HEK293 (cell line): ENCODE measurements around the gene NOX5.

Source experiments
- CTCF ChIA-PET: fragments of 350-600 bp; formaldehyde crosslinking; extraction: SDS; loops from one replicate; lab custom pipeline; 2021; ENCODE audit warnings: antibody characterized with exemption; lab: Yijun Ruan, JAX
- POLR2A ChIA-PET: fragments of 300-600 bp; formaldehyde crosslinking; extraction: SDS; loops from one replicate; lab custom pipeline; 2020; ENCODE audit warnings: antibody characterized with exemption, inconsistent platforms; lab: Yijun Ruan, JAX
- H3K27ac ChIP-seq: fragments of 200-500 bp; sonication (Bioruptor generic); 2 replicates; pipeline ENCODE4 v1.5.1; 2014; ENCODE audit warnings: low read depth, low read length, control low read depth, inconsistent platforms; ENCODE audit errors: extremely low read depth
- H3K36me3 ChIP-seq, 2 experiments: fragments of 200-500 bp in 1 of 2; sonication (Bioruptor generic) in 1 of 2; 1 replicate in 1 of 2; 2 replicates in 1 of 2; pipeline ENCODE4 v1.5.1; 2014 to 2017; ENCODE audit warnings: inconsistent platforms in 2 of 2, low read length in 2 of 2; ENCODE audit not compliant: control insufficient read depth in 2 of 2, insufficient read depth in 1 of 2
- H3K4me1 ChIP-seq: fragments of 200-500 bp; sonication (Bioruptor generic); 2 replicates; pipeline ENCODE4 v1.5.1; 2014; ENCODE audit warnings: mild to moderate bottlenecking, low read length, inconsistent platforms; ENCODE audit not compliant: control insufficient read depth, insufficient read depth
- H3K4me3 ChIP-seq: 2 replicates; pipeline ENCODE4 v1.5.1; 2011; ENCODE audit warnings: low read depth, mild to moderate bottlenecking, control low read depth, low read length, moderate library complexity
- H3K9me3 ChIP-seq: fragments of 200-500 bp; sonication (Bioruptor generic); 2 replicates; pipeline ENCODE4 v1.5.1; 2014; ENCODE audit warnings: low read depth, low read length, inconsistent platforms; ENCODE audit not compliant: control insufficient read depth, insufficient read depth
- HOXC10 ChIP-seq: sonication (generic); formaldehyde crosslinking; IDR thresholded peaks from 2 replicates; pipeline ENCODE4 v1.8.1; 2023; ENCODE audit warnings: mild to moderate bottlenecking, missing genetic modification reagents
- IKZF3 ChIP-seq: fragments of 450-650 bp; IDR thresholded peaks from 2 replicates; pipeline ENCODE4 v1.5.0; 2018; ENCODE audit warnings: missing biosample characterization, mild to moderate bottlenecking, missing genetic modification characterization, moderate library complexity
- KLF1 ChIP-seq: fragments of 450-650 bp; formaldehyde crosslinking; IDR thresholded peaks from 2 replicates; pipeline ENCODE4 v1.5.1; 2016; ENCODE audit warnings: missing biosample characterization, missing genetic modification characterization
- REPIN1 ChIP-seq: fragments of 450-650 bp; formaldehyde crosslinking; IDR thresholded peaks from 2 replicates; pipeline ENCODE4 v1.5.1; 2017; ENCODE audit warnings: missing biosample characterization, missing genetic modification characterization, low read depth
- ZBTB21 ChIP-seq: fragments of 450-650 bp; formaldehyde crosslinking; IDR thresholded peaks from 2 replicates; pipeline ENCODE4 v1.5.1; 2017; ENCODE audit warnings: missing biosample characterization, missing genetic modification characterization
- ZNF112 ChIP-seq: fragments of 450-650 bp; formaldehyde crosslinking; IDR thresholded peaks from 2 replicates; pipeline ENCODE4 v1.5.0; 2017; ENCODE audit warnings: missing biosample characterization, missing genetic modification characterization
- ZNF114 ChIP-seq: fragments of 450-650 bp; formaldehyde crosslinking; IDR thresholded peaks from 2 replicates; pipeline ENCODE4 v1.5.0; 2017; ENCODE audit warnings: missing biosample characterization, missing genetic modification characterization
- ZNF133 ChIP-seq: fragments of 450-650 bp; formaldehyde crosslinking; IDR thresholded peaks from 2 replicates; pipeline ENCODE4 v1.5.1; 2016; ENCODE audit warnings: missing biosample characterization, missing genetic modification characterization
- ZNF302 ChIP-seq: fragments of 450-650 bp; formaldehyde crosslinking; IDR thresholded peaks from 2 replicates; pipeline ENCODE4 v1.5.1; 2016; ENCODE audit warnings: missing biosample characterization, missing genetic modification characterization, low read depth
- ZNF324 ChIP-seq: fragments of 450-650 bp; formaldehyde crosslinking; IDR thresholded peaks from 2 replicates; pipeline ENCODE4 v1.5.1; 2016; ENCODE audit warnings: missing biosample characterization, missing genetic modification characterization
- ZNF416 ChIP-seq: fragments of 450-650 bp; formaldehyde crosslinking; IDR thresholded peaks from 2 replicates; pipeline ENCODE4 v1.5.1; 2016; ENCODE audit warnings: missing biosample characterization, missing genetic modification characterization
- ZNF621 ChIP-seq: fragments of 450-650 bp; formaldehyde crosslinking; IDR thresholded peaks from 2 replicates; pipeline ENCODE4 v1.5.1; 2017; ENCODE audit warnings: missing biosample characterization, missing genetic modification characterization
- ZNF624 ChIP-seq: fragments of 450-650 bp; formaldehyde crosslinking; IDR thresholded peaks from 2 replicates; pipeline ENCODE4 v1.5.1; 2017; ENCODE audit warnings: missing biosample characterization, missing genetic modification characterization
- ZNF626 ChIP-seq: fragments of 450-650 bp; sonication (Bioruptor Pico); formaldehyde crosslinking; IDR thresholded peaks from 2 replicates; pipeline ENCODE4 v1.5.1; 2018; ENCODE audit warnings: missing biosample characterization, missing genetic modification characterization, inconsistent platforms
- ZSCAN23 ChIP-seq: fragments of 450-650 bp; formaldehyde crosslinking; IDR thresholded peaks from 2 replicates; pipeline ENCODE4 v1.5.1; 2016; ENCODE audit warnings: missing biosample characterization, missing genetic modification characterization
- TF ChIP-seq, protein P1 (sequence below): fragments of 450-650 bp; formaldehyde crosslinking; IDR thresholded peaks from 2 replicates; pipeline ENCODE4 v1.5.1; 2017; ENCODE audit warnings: missing biosample characterization, missing genetic modification characterization
- TF ChIP-seq, protein P2 (sequence below): fragments of 450-650 bp; formaldehyde crosslinking; optimal IDR thresholded peaks from 2 replicates; pipeline ENCODE3; 2016; ENCODE audit warnings: missing biosample characterization, mild to moderate bottlenecking, missing genetic modification characterization
- TF ChIP-seq, protein P3 (sequence below): fragments of 450-650 bp; formaldehyde crosslinking; IDR thresholded peaks from 2 replicates; pipeline ENCODE4 v1.5.1; 2016; ENCODE audit warnings: missing biosample characterization, missing genetic modification characterization
- TF ChIP-seq, protein P4 (sequence below): fragments of 450-650 bp; formaldehyde crosslinking; IDR thresholded peaks from 2 replicates; pipeline ENCODE4 v1.5.1; 2017; ENCODE audit warnings: missing biosample characterization, mild to moderate bottlenecking, missing genetic modification characterization, moderate library complexity
- TF ChIP-seq, protein P5 (sequence below): fragments of 450-650 bp; formaldehyde crosslinking; IDR thresholded peaks from 2 replicates; pipeline ENCODE4 v1.5.1; 2016; ENCODE audit warnings: missing biosample characterization, missing genetic modification characterization
- TF ChIP-seq, protein P6 (sequence below): fragments of 450-650 bp; formaldehyde crosslinking; IDR thresholded peaks from 2 replicates; pipeline ENCODE4 v1.5.1; 2016; ENCODE audit warnings: missing biosample characterization, missing genetic modification characterization
- TF ChIP-seq, protein P7 (sequence below): fragments of 450-650 bp; IDR thresholded peaks from 2 replicates; pipeline ENCODE4 v1.5.1; 2018; ENCODE audit warnings: missing biosample characterization, missing genetic modification characterization

NOX5 gene

DNA sequence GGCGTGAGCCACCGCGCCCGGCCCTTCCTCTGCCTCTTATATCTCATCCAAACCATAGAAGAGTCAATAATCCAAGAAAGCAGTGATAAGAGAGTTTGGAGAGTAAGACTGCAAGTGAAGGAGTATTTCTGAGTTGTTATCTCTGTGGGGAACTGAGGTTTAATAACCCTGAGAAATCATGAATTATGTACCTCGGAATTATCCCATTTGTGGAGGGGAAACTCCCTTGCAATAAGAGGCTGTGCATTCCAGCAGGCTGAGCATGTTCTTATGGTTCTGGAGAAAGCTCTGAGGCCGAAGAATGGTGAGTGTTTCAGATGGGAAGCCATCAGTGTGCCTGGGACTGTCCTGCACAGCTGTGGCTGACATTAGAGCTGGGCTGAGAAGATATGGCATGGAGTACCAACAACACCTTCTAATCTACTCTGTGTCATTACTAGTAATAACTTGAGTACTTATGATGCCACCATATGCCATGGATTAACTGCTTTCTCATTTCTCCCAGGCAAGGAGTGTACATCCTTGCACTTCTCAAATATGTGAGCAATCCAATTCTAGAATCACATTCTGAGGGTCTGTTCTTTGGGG lies 31.4 kb upstream of the NOX5 start:
- H3K4me1 ChIP-seq = no peaks in the 10 kb centered on the region
- no peak overlapping the region for H3K27ac ChIP-seq
- POLR2A ChIA-PET = no interaction called here
- CTCF ChIA-PET = no interaction called here
- H3K4me3 ChIP-seq = no peak overlapping the region
- no peaks in the 10 kb centered on the region for H3K36me3 ChIP-seq
- no peaks in the 10 kb centered on the region for H3K9me3 ChIP-seq
- TF ChIP-seq ZNF416 (no peak), ZNF112 (tag by site-specific recombination) (no peak), ZNF133 (tag by site-specific recombination) (no peak), REPIN1 (tag by site-specific recombination) (no peak), ZBTB21 (tag by site-specific recombination) (no peak), KLF1 (tag by site-specific recombination) (no peak), HOXC10 (CRISPR knock-in tag) (no peak), ZNF302 (tag by site-specific recombination) (no peak)
- TF ChIP-seq, protein P1, sequence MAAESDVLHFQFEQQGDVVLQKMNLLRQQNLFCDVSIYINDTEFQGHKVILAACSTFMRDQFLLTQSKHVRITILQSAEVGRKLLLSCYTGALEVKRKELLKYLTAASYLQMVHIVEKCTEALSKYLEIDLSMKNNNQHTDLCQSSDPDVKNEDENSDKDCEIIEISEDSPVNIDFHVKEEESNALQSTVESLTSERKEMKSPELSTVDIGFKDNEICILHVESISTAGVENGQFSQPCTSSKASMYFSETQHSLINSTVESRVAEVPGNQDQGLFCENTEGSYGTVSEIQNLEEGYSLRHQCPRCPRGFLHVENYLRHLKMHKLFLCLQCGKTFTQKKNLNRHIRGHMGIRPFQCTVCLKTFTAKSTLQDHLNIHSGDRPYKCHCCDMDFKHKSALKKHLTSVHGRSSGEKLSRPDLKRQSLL (tag by site-specific recombination) = no peak
- TF ChIP-seq, protein P2, sequence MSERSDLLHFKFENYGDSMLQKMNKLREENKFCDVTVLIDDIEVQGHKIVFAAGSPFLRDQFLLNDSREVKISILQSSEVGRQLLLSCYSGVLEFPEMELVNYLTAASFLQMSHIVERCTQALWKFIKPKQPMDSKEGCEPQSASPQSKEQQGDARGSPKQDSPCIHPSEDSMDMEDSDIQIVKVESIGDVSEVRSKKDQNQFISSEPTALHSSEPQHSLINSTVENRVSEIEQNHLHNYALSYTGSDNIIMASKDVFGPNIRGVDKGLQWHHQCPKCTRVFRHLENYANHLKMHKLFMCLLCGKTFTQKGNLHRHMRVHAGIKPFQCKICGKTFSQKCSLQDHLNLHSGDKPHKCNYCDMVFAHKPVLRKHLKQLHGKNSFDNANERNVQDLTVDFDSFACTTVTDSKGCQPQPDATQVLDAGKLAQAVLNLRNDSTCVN = no peak
- TF ChIP-seq, protein P3, sequence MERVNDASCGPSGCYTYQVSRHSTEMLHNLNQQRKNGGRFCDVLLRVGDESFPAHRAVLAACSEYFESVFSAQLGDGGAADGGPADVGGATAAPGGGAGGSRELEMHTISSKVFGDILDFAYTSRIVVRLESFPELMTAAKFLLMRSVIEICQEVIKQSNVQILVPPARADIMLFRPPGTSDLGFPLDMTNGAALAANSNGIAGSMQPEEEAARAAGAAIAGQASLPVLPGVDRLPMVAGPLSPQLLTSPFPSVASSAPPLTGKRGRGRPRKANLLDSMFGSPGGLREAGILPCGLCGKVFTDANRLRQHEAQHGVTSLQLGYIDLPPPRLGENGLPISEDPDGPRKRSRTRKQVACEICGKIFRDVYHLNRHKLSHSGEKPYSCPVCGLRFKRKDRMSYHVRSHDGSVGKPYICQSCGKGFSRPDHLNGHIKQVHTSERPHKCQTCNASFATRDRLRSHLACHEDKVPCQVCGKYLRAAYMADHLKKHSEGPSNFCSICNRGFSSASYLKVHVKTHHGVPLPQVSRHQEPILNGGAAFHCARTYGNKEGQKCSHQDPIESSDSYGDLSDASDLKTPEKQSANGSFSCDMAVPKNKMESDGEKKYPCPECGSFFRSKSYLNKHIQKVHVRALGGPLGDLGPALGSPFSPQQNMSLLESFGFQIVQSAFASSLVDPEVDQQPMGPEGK (tag by site-specific recombination) = no peak
- TF ChIP-seq, protein P4, sequence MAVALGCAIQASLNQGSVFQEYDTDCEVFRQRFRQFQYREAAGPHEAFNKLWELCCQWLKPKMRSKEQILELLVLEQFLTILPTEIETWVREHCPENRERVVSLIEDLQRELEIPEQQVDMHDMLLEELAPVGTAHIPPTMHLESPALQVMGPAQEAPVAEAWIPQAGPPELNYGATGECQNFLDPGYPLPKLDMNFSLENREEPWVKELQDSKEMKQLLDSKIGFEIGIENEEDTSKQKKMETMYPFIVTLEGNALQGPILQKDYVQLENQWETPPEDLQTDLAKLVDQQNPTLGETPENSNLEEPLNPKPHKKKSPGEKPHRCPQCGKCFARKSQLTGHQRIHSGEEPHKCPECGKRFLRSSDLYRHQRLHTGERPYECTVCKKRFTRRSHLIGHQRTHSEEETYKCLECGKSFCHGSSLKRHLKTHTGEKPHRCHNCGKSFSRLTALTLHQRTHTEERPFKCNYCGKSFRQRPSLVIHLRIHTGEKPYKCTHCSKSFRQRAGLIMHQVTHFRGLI (tag by site-specific recombination) = no peak
- TF ChIP-seq, protein P5, sequence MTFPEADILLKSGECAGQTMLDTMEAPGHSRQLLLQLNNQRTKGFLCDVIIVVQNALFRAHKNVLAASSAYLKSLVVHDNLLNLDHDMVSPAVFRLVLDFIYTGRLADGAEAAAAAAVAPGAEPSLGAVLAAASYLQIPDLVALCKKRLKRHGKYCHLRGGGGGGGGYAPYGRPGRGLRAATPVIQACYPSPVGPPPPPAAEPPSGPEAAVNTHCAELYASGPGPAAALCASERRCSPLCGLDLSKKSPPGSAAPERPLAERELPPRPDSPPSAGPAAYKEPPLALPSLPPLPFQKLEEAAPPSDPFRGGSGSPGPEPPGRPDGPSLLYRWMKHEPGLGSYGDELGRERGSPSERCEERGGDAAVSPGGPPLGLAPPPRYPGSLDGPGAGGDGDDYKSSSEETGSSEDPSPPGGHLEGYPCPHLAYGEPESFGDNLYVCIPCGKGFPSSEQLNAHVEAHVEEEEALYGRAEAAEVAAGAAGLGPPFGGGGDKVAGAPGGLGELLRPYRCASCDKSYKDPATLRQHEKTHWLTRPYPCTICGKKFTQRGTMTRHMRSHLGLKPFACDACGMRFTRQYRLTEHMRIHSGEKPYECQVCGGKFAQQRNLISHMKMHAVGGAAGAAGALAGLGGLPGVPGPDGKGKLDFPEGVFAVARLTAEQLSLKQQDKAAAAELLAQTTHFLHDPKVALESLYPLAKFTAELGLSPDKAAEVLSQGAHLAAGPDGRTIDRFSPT (tag by site-specific recombination) = no peak
- TF ChIP-seq, all 188 proteins: peak for 0

DNA sequence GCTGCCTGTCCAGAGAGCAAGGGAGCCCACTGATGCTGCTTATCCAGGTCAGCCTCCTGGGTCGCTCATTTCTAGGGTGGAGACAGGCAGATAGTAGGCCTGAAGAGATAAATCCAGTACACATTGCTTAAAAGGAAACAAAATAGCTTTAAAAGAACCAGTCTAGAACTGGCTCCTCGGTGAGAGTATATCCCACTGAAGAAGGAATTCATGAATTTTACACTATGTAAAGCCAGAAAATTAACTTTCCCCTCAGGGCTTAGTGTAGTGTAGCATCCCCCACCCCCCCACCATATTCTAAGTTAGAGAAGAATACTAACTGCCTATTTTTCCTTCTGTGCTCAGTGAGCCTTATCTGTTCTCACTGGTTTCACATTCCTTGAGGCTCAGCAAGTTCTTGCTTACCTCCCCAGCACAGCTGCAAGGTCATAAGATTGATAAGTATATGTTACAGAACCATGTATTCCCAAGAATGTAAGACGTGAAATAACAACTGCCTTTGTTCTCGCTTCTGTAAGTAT lies 30.5 kb upstream of the NOX5 start:
- POLR2A ChIA-PET = no interaction called here
- no peak for TF ChIP-seq ZNF114 (tag by site-specific recombination)
- no peak for TF ChIP-seq ZNF324
- TF ChIP-seq, protein P6, sequence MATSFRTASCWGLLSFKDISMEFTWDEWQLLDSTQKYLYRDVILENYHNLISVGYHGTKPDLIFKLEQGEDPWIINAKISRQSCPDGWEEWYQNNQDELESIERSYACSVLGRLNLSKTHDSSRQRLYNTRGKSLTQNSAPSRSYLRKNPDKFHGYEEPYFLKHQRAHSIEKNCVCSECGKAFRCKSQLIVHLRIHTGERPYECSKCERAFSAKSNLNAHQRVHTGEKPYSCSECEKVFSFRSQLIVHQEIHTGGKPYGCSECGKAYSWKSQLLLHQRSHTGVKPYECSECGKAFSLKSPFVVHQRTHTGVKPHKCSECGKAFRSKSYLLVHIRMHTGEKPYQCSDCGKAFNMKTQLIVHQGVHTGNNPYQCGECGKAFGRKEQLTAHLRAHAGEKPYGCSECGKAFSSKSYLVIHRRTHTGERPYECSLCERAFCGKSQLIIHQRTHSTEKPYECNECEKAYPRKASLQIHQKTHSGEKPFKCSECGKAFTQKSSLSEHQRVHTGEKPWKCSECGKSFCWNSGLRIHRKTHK (tag by site-specific recombination) = no peak
- TF ChIP-seq ZNF112 (tag by site-specific recombination) = no peak
- TF ChIP-seq, protein P7, sequence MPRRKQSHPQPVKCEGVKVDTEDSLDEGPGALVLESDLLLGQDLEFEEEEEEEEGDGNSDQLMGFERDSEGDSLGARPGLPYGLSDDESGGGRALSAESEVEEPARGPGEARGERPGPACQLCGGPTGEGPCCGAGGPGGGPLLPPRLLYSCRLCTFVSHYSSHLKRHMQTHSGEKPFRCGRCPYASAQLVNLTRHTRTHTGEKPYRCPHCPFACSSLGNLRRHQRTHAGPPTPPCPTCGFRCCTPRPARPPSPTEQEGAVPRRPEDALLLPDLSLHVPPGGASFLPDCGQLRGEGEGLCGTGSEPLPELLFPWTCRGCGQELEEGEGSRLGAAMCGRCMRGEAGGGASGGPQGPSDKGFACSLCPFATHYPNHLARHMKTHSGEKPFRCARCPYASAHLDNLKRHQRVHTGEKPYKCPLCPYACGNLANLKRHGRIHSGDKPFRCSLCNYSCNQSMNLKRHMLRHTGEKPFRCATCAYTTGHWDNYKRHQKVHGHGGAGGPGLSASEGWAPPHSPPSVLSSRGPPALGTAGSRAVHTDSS (tag by site-specific recombination) = no peak
- TF ChIP-seq ZNF626 = no peak
- TF ChIP-seq IKZF3 = no peak
- no peak for TF ChIP-seq ZNF621 (tag by site-specific recombination)
- no peak for TF ChIP-seq ZSCAN23 (tag by site-specific recombination)
- TF ChIP-seq ZNF624 (tag by site-specific recombination) = no peak
- TF ChIP-seq, all 188 proteins: peak for 0
- CTCF ChIA-PET = interaction anchor here (0.5 to 1.6 kb wide), 3 partner anchors 12 to 75 kb away, joined by 3 to 6 read pairs (median 4); no protein-coding TSS in a partner anchor
- no peaks in the 10 kb centered on the region for H3K4me1 ChIP-seq
- no peaks in the 10 kb centered on the region for H3K36me3 ChIP-seq
- H3K9me3 ChIP-seq = no peaks in the 10 kb centered on the region
- no peak overlapping the region for H3K4me3 ChIP-seq
- H3K27ac ChIP-seq = no peak overlapping the region
